IMR-90 (cell line): ENCODE results near the gene RAC3. TPM values are rescaled to one million over a fixed set of nuclear protein-coding genes. Genes with fewer than 3 reads are reported as not detected.

Experiments used
- ATAC-seq: fragments of 200-7000 bp; cut with Tn5 transposase; 2 replicates; pipeline ENCODE4 v1.9.1; 2020; ENCODE audit warnings: low read depth, mild to moderate bottlenecking, moderate library complexity
- BruUV-seq: library from RNA; stranded (reverse); fragments of 400-500 nt; replicated peaks from 2 replicates; lab custom pipeline; 2021; lab: Mats Ljungman, UMichigan
- CTCF ChIA-PET: fragments of 300-600 bp; formaldehyde crosslinking; extraction: SDS; loops from one replicate; lab custom pipeline; 2021; ENCODE audit warnings: antibody characterized with exemption; lab: Yijun Ruan, JAX
- POLR2A ChIA-PET: fragments of 300-600 bp; sonication (Branson Sonifier 250); formaldehyde crosslinking; loops from one replicate; lab custom pipeline; 2022; ENCODE audit warnings: antibody characterized with exemption; ENCODE audit not compliant: unreplicated experiment; lab: Charles Lee
- DNase-seq: peaks from one replicate; pipeline ENCODE4 v3.0.0; 2013
- H2AFZ ChIP-seq: replicated peaks from 2 replicates; pipeline ENCODE3; 2013; ENCODE audit warnings: low read length, mild to moderate bottlenecking; ENCODE audit not compliant: poor library complexity
- H2AK5ac ChIP-seq: 2 replicates; pipeline ENCODE4 v1.6.1; 2013; ENCODE audit warnings: low read depth, low read length, inconsistent platforms
- H2AK9ac ChIP-seq: replicated peaks from 2 replicates; pipeline ENCODE3; 2013; ENCODE audit warnings: mild to moderate bottlenecking, low read depth, low read length, moderate library complexity; ENCODE audit not compliant: poor library complexity
- H2BK120ac ChIP-seq: 2 replicates; pipeline ENCODE4 v1.6.1; 2013; ENCODE audit warnings: low read depth, low read length, inconsistent platforms
- H2BK15ac ChIP-seq: 3 replicates; pipeline ENCODE4 v1.6.1; 2013; ENCODE audit warnings: low read depth, low read length, inconsistent platforms
- H2BK20ac ChIP-seq: 2 replicates; pipeline ENCODE4 v1.6.1; 2013; ENCODE audit warnings: low read depth, mild to moderate bottlenecking, inconsistent platforms, low read length, moderate library complexity
- H2BK5ac ChIP-seq: 2 replicates; pipeline ENCODE4 v1.6.1; 2013; ENCODE audit warnings: mild to moderate bottlenecking, low read depth, low read length, inconsistent platforms; ENCODE audit not compliant: poor library complexity, severe bottlenecking
- H3K14ac ChIP-seq: replicated peaks from 2 replicates; pipeline ENCODE4 v1.6.1; 2013; ENCODE audit warnings: low read depth, low read length, inconsistent platforms
- H3K18ac ChIP-seq: 2 replicates; pipeline ENCODE4 v1.6.1; 2013; ENCODE audit warnings: low read depth, low read length, control low read depth
- H3K23ac ChIP-seq: 2 replicates; pipeline ENCODE4 v1.6.1; 2013; ENCODE audit warnings: low read depth, low read length, inconsistent platforms
- H3K27ac ChIP-seq: 2 replicates; pipeline ENCODE4 v1.5.1; 2013; ENCODE audit warnings: mild to moderate bottlenecking, control low read depth, low read length; ENCODE audit not compliant: insufficient read depth
- H3K27me3 ChIP-seq: 2 replicates; pipeline ENCODE4 v1.6.1; 2013; ENCODE audit warnings: low read length; ENCODE audit not compliant: control insufficient read depth, insufficient read depth
- H3K36me3 ChIP-seq: 2 replicates; pipeline ENCODE4 v1.6.1; 2013; ENCODE audit warnings: low read length, mixed read lengths; ENCODE audit not compliant: control insufficient read depth, insufficient read depth
- H3K4ac ChIP-seq: 2 replicates; pipeline ENCODE4 v1.6.1; 2013; ENCODE audit warnings: low read depth, low read length, inconsistent platforms
- H3K4me1 ChIP-seq: 2 replicates; pipeline ENCODE4 v1.6.1; 2013; ENCODE audit warnings: low read length, mixed read lengths; ENCODE audit not compliant: control insufficient read depth, insufficient read depth
- H3K4me2 ChIP-seq: 2 replicates; pipeline ENCODE4 v1.6.1; 2013; ENCODE audit warnings: low read depth, mild to moderate bottlenecking, control low read depth, low read length, moderate library complexity
- H3K4me3 ChIP-seq: 2 replicates; pipeline ENCODE4 v1.5.1; 2013; ENCODE audit warnings: low read depth, mild to moderate bottlenecking, control low read depth, low read length, moderate library complexity; ENCODE audit not compliant: insufficient read depth
- H3K56ac ChIP-seq: 2 replicates; pipeline ENCODE4 v1.6.1; 2013; ENCODE audit warnings: low read length, inconsistent platforms; ENCODE audit not compliant: insufficient read depth; ENCODE audit errors: extremely low read depth
- H3K79me1 ChIP-seq, 2 experiments: 2 replicates each; pipeline ENCODE4 v1.6.1; 2013; ENCODE audit warnings: low read length in 2 of 2, inconsistent platforms in 1 of 2, low read depth in 1 of 2
- H3K9ac ChIP-seq: 2 replicates; pipeline ENCODE4 v1.6.1; 2013; ENCODE audit warnings: low read depth, low read length, control low read depth
- H3K9me1 ChIP-seq: 2 replicates; pipeline ENCODE4 v1.6.1; 2013; ENCODE audit warnings: low read length, inconsistent platforms; ENCODE audit not compliant: insufficient read depth
- H3K9me3 ChIP-seq: 2 replicates; pipeline ENCODE4 v1.6.1; 2013; ENCODE audit warnings: low read length; ENCODE audit not compliant: control insufficient read depth, insufficient read depth
- H4K20me1 ChIP-seq: 2 replicates; pipeline ENCODE4 v1.6.1; 2013; ENCODE audit warnings: low read length, inconsistent platforms; ENCODE audit not compliant: insufficient read depth
- H4K5ac ChIP-seq: 2 replicates; pipeline ENCODE4 v1.6.1; 2013; ENCODE audit warnings: mild to moderate bottlenecking, low read depth, low read length, control low read depth
- H4K8ac ChIP-seq, 2 experiments: 2 replicates each; pipeline ENCODE4 v1.6.1; 2013; ENCODE audit warnings: low read depth in 2 of 2, low read length in 2 of 2, control low read depth in 1 of 2, inconsistent platforms in 1 of 2
- H4K91ac ChIP-seq: 2 replicates; pipeline ENCODE4 v1.6.1; 2013; ENCODE audit warnings: low read depth, low read length, inconsistent platforms; ENCODE audit not compliant: insufficient read depth
- CEBPB ChIP-seq: IDR thresholded peaks from 2 replicates; pipeline ENCODE4 v1.6.1; 2012; ENCODE audit warnings: low read depth, low read length, improper control_type of control experiment
- CHD1 ChIP-seq: IDR thresholded peaks from 2 replicates; pipeline ENCODE4 v1.6.1; 2012; ENCODE audit warnings: low read depth, low read length, improper control_type of control experiment
- FOS ChIP-seq: fragments of 150-350 bp; IDR thresholded peaks from 2 replicates; pipeline ENCODE4 v1.6.1; 2016; ENCODE audit warnings: low read depth, low read length
- MAFK ChIP-seq: IDR thresholded peaks from 2 replicates; pipeline ENCODE4 v1.6.1; 2012; ENCODE audit warnings: low read depth, low read length, improper control_type of control experiment
- MAZ ChIP-seq: IDR thresholded peaks from 2 replicates; pipeline ENCODE4 v1.6.1; 2012; ENCODE audit warnings: low read depth, mild to moderate bottlenecking, low read length, improper control_type of control experiment, moderate library complexity, borderline replicate concordance
- MXI1 ChIP-seq: IDR thresholded peaks from 2 replicates; pipeline ENCODE4 v1.6.1; 2012; ENCODE audit warnings: low read depth, mild to moderate bottlenecking, low read length, moderate library complexity, borderline replicate concordance
- NFE2L2 ChIP-seq: fragments of 150-350 bp; IDR thresholded peaks from 2 replicates; pipeline ENCODE4 v1.6.1; 2016; ENCODE audit warnings: low read depth, mild to moderate bottlenecking, low read length
- POLR2A ChIP-seq: IDR thresholded peaks from 2 replicates; pipeline ENCODE4 v1.6.1; 2012; ENCODE audit warnings: mild to moderate bottlenecking, low read depth, low read length
- RAD21 ChIP-seq: IDR thresholded peaks from 2 replicates; pipeline ENCODE4 v1.6.1; 2012; ENCODE audit warnings: low read length, improper control_type of control experiment
- RFX5 ChIP-seq: IDR thresholded peaks from 2 replicates; pipeline ENCODE4 v1.8.0; 2012; ENCODE audit warnings: low read depth, mild to moderate bottlenecking, low read length, moderate library complexity
- WGBS, 2 experiments: methylation state at CpG; one replicate each; pipeline versions ENCODE4 v1.1.5 to v1.1.7; 2013; ENCODE audit warnings: missing lambda C conversion rate in 2 of 2; ENCODE audit not compliant: insufficient read length in 1 of 2; ENCODE audit errors: extremely low coverage in 2 of 2; 5-methylcytosine and 5-hydroxymethylcytosine counted together
- dilution Hi-C: fragments of 300-500 bp; cut with HindIII; formaldehyde crosslinking; loops from one replicate; pipeline ENCODE4 v1.14.3; 2018; ENCODE audit warnings: low sequenced_read_pairs; ENCODE audit not compliant: unreplicated experiment
- in situ Hi-C: fragments of 300-500 bp; cut with MboI; formaldehyde crosslinking; loops from 3 replicates; pipeline ENCODE4 v1.14.3; 2019; ENCODE audit warnings: low sequenced_read_pairs, inconsistent platforms, mixed read lengths
- intact Hi-C: fragments of 100-400 bp; cut with micrococcal nuclease; formaldehyde crosslinking; loops from 2 replicates; pipeline ENCODE4 v1.10.0; 2022
- polyA plus RNA-seq, 3 experiments: library from polyadenylated mRNA; depleted of rRNA; stranded (reverse); fragments of >200 nt; gene quantifications; 2 replicates each; pipeline ENCODE4 v1.2.3, GENCODE V29; 2012; ENCODE audit warnings: low replicate concordance in 1 of 3
- total RNA-seq: library from RNA; depleted of rRNA; stranded (reverse); fragments of >200 nt; gene quantifications from 2 replicates; pipeline ENCODE4 v1.2.3, GENCODE V29; 2012
- TF ChIP-seq, protein P1 (sequence below): conservative IDR thresholded peaks from 2 replicates; pipeline ENCODE4 v1.5.1; 2012; ENCODE audit warnings: mild to moderate bottlenecking, low read depth, low read length, improper control_type of control experiment
- TF ChIP-seq, protein P2 (sequence below): fragments of 150-350 bp; IDR thresholded peaks from 2 replicates; pipeline ENCODE4 v1.6.1; 2017; ENCODE audit warnings: mild to moderate bottlenecking, antibody characterized with exemption, low read length, low read depth
- TF ChIP-seq, protein P3 (sequence below): fragments of 150-350 bp; IDR thresholded peaks from 2 replicates; pipeline ENCODE4 v1.6.1; 2016; ENCODE audit warnings: low read depth, mild to moderate bottlenecking, low read length, moderate library complexity, borderline replicate concordance

RAC3 gene
- total and polyA plus RNA-seq, 2 of the 4 experiments (the other 2 are of a cell fraction) = 5.7 to 23.4 TPM

DNA sequence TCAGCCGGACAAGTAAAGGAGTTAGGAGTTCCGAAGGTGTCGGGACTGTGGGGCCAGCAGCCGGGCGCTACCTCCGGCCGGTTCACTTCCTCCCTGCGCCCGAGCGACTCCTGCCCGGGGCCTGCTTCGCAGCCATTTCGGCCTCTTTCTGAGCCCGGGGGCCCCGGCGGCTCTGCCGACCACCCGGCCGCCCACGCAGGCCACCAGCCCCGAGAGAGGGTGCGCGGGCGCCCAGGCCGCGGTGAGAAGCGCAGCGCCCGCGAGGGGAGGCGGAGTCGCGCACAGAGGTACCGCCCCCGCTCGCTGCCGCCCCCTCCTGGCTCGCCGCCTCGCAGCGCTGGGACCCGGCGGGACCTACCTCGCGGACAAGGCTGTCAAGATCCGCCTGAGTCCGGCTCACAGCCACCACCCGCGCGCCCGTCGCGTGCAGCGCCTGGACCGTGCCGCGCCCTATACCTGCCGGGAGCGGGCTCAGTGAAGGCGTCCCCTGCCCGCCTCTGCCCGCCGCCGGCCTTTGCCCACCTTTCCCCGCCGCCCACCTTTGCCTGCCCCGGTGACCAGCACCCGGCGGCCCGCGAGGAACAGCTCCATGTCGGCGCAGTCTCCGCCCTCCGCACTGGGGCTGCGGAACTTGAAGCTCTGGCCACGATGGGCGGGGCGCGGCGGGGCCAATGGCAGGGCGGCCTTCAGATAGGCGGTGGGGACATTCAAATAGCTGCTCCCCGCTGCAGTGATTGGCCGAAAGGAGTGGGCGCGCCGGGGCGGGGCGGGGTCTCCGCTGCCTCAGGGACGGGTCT is 5.8 kb downstream of the RAC3 start, which contains the start of gene DCXR:
DCXR (minus strand) TSS at position 606 of the 797 bp plus-strand sequence; CDS start at position 591, 15 bp downstream.
- POLR2A ChIA-PET = interaction anchor here (0.6 kb wide), 1 partner anchor 61 kb away, joined by 4 read pairs; the partner anchor contains the start of gene FASN
- Histone ChIP-seq H4K91ac (no peak within 1 kb of the TSS), H3K27me3 (no peaks in the 10 kb centered on the region)
- peak; percentile 54; the same call in 1 of the 2 replicates for TF ChIP-seq MXI1
- peak; percentile 35; the same call in 1 of the 2 replicates for TF ChIP-seq RAD21
- TF ChIP-seq NFE2L2 = no peak
- TF ChIP-seq, protein P1, sequence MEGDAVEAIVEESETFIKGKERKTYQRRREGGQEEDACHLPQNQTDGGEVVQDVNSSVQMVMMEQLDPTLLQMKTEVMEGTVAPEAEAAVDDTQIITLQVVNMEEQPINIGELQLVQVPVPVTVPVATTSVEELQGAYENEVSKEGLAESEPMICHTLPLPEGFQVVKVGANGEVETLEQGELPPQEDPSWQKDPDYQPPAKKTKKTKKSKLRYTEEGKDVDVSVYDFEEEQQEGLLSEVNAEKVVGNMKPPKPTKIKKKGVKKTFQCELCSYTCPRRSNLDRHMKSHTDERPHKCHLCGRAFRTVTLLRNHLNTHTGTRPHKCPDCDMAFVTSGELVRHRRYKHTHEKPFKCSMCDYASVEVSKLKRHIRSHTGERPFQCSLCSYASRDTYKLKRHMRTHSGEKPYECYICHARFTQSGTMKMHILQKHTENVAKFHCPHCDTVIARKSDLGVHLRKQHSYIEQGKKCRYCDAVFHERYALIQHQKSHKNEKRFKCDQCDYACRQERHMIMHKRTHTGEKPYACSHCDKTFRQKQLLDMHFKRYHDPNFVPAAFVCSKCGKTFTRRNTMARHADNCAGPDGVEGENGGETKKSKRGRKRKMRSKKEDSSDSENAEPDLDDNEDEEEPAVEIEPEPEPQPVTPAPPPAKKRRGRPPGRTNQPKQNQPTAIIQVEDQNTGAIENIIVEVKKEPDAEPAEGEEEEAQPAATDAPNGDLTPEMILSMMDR = peak; percentile 87
- TF ChIP-seq, protein P2, sequence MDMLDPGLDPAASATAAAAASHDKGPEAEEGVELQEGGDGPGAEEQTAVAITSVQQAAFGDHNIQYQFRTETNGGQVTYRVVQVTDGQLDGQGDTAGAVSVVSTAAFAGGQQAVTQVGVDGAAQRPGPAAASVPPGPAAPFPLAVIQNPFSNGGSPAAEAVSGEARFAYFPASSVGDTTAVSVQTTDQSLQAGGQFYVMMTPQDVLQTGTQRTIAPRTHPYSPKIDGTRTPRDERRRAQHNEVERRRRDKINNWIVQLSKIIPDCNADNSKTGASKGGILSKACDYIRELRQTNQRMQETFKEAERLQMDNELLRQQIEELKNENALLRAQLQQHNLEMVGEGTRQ = no peak
- no peak for TF ChIP-seq CHD1
- no peak for TF ChIP-seq MAFK
- no peak for TF ChIP-seq RFX5
- no peak for TF ChIP-seq CEBPB
- TF ChIP-seq MAZ = peak; percentile 66; the same call in 1 of the 2 replicates
- TF ChIP-seq POLR2A = peak; percentile 60
- TF ChIP-seq, protein P3, sequence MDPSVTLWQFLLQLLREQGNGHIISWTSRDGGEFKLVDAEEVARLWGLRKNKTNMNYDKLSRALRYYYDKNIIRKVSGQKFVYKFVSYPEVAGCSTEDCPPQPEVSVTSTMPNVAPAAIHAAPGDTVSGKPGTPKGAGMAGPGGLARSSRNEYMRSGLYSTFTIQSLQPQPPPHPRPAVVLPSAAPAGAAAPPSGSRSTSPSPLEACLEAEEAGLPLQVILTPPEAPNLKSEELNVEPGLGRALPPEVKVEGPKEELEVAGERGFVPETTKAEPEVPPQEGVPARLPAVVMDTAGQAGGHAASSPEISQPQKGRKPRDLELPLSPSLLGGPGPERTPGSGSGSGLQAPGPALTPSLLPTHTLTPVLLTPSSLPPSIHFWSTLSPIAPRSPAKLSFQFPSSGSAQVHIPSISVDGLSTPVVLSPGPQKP = no peak
- no peak for TF ChIP-seq FOS

More for the DNA sequence above, 5.8 kb downstream of the RAC3 start, which contains the start of gene DCXR:
- Histone ChIP-seq H3K4me1 (peaks cover 7% of the 10 kb centered on the region), H3K56ac (peak within 1 kb of the TSS; percentile 48; the same call in 1 of the 2 replicates), H4K8ac (peak within 1 kb of the TSS in 1 of 2 experiments; percentile 78; a peak in 2 of 4 replicates), H3K9me3 (no peaks in the 10 kb centered on the region), H2BK5ac (peak within 1 kb of the TSS; percentile 79), H2BK20ac (no peak within 1 kb of the TSS), H3K36me3 (no peaks in the 10 kb centered on the region), H3K14ac (peak within 1 kb of the TSS; percentile 72; the same call in 1 of the 2 replicates), H4K20me1 (peaks cover 5% of the 10 kb centered on the region), H3K23ac (peak within 1 kb of the TSS; percentile 33; the same call in 1 of the 2 replicates), H3K9me1 (0 out of 2 replicates have a peak, but pooled peaks cover 7% of the 10 kb centered on the region), H2BK15ac (no peak within 1 kb of the TSS), H2BK120ac (no peak within 1 kb of the TSS), H3K9ac (peak within 1 kb of the TSS; percentile 61), H3K79me1 (peaks cover 7 to 12% of the 10 kb centered on the region in 2 experiments), H2AK5ac (peak within 1 kb of the TSS; percentile 33; the same call in 1 of the 2 replicates), H3K18ac (no peak within 1 kb of the TSS), H2AFZ (peak within 1 kb of the TSS; percentile 96), H3K27ac (peak within 1 kb of the TSS; percentile 65), H3K4ac (peak within 1 kb of the TSS; percentile 22), H3K4me3 (peak within 1 kb of the TSS; percentile 54), H4K5ac (no peak within 1 kb of the TSS; the same call in 1 of the 2 replicates), H3K4me2 (peak within 1 kb of the TSS; percentile 97), H2AK9ac (peak within 1 kb of the TSS; percentile 97)
- ATAC-seq (peak; percentile 98), DNase-seq (peak; percentile 90)
- no TSS peak for BruUV-seq
- CTCF ChIA-PET = interaction anchor here (0.5 to 1.7 kb wide), 4 partner anchors 14 to 78 kb away, joined by 3 to 7 read pairs (median 4); partner anchors contain the start of genes CENPX and LRRC45
- dilution Hi-C loops = no loop called here
- in situ Hi-C loops = no loop called here
- intact Hi-C loops = loop anchor here (2.0 to 10.0 kb wide), 2 partner anchors 62 to 288 kb away; partner anchors contain the start of gene FASN
- 0% methylated on average over 47 of the region's 92 CpGs; no CpG with 5 or more reads in 1 of the 2 experiments for WGBS, 2 experiments
